GM18526 (cell line): ENCODE results near the gene MYH7B.

Experiments used
- POLR2A ChIP-seq: IDR thresholded peaks from 3 replicates; pipeline ENCODE4 v1.6.1; 2011; ENCODE audit not compliant: insufficient read length; ENCODE audit errors: extremely low read depth

The MYH7B gene

DNA sequence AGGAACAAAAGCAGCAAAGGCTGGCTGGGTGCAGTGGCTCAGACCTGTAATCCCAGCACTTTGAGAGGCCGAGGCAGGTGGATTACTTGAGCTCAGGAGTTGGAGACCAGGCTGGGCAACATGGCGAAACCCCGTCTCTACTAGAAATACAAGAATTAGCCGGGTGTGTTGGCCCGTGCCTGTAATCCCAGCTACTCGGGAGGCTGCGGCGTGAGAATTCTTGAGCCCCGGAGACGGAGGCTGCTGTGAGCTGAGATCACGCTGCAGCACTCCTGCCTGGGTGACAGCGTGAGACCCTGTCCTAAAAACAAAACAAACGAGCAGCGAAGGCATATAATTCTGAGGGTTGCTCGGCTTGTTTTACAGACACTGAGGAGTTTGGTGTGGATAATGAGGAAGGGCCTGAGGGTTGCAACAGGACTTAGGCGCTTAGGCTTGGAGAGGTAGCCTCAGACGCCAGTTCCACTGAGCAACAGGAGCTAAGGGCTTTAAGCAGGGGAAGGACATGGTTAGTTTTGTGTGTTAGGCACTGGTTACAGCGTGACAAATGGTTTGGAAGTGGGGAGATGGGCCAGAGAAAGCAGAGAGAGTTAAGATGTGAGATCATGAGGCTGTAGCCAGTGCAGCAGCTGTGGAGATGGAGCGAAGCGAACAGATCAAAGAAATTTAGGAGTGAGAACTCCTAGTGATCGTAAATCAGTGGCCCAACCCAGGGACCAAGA lies 1.2 kb downstream of the MYH7B start:
- TF ChIP-seq POLR2A, result no peak

DNA sequence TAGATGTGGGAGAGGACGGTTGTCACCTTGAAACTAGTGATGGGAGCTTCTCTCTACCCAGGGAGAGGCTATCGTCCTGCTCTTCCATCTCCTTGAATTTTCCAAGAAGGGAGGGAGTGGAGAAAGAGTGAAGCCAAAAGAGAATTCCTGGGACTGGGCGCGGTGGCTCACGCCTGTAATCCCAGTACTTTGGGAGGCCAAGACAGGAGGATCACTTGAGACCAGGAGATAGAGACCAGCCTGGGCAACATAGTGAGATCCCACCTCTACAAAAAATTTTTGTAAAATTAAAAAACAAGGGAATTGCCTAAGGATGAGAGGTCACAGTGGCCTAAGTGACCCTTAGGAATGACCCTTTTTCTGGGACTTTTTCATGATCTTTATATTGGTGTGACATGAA lies 8.8 kb downstream of the MYH7B start:
- TF ChIP-seq POLR2A, result no peak

DNA sequence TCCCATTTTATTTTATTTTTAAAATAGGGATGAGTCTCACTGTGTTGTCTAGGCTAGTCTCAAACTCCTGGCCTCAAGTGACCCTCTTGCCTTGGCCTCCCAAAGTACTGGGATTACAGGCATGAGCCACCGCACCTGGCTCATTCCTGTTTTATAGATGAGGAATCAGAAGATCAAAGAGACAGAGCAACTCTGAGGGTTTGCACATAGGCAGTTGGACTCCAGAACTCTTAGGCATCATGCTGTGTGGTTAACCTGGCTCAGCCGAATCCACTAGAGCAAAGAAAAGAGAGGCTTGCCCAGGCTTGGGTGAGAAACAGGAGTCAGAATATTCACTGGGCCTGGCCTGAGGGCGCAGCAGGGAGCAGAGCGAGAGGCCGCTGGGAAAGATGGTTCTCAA lies 9.4 kb downstream of the MYH7B start:
- TF ChIP-seq POLR2A, result no peak

DNA sequence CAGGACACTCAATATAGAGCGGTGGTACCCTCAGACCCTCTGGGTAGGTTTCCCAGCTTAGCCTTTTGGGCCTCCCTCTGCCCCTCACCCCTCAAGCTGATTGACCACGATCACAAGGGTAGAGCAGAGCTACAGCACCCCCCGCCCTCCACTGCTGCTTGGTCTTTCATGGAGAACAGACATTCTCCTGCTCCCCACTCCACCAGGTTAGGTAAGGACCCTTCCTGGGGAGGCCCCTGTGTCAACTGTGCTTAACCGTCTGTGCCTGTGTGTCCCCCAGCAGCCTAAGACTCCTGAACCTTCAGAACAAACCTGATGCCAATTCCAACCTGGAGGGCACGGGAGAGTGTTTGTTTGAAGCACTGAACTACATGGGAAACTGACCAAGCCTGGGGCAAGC lies 11.8 kb downstream of the MYH7B start:
- TF ChIP-seq POLR2A, result no peak

DNA sequence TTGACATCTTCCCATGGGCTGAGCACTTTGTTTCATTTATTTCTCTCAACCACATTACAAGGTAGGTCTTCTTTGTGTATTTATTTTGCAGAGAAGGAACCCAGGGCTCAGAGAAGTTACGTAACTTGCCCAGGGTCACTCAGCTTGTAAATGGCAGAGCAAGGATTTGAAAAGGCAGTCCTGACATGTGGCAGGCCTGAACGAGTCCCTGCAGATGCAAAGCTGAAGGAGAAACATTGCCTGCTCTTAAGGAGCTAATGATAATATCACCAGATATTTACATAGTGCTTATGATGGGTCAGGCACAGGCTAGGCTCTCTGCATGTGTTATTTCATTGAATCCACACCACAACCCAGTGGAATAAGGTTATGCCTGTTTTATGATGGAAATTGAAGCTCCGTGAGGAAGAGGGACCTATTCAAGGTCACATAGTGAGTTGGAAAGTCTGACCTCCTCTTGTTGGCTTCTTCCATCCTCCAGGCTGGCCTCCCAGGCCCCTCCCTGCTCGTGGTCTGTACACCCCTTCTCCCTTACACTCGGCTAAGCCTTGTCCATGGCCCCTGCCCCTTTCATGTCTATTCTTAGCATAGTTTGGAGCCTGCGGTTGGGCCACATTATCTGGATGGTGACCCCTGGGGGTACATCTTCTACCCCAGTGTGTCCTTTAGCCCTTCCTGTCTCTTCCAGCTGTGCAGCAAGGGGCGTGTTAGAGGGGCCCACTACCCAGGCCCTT lies 12.5 kb downstream of the MYH7B start:
- TF ChIP-seq POLR2A, result no peak

DNA sequence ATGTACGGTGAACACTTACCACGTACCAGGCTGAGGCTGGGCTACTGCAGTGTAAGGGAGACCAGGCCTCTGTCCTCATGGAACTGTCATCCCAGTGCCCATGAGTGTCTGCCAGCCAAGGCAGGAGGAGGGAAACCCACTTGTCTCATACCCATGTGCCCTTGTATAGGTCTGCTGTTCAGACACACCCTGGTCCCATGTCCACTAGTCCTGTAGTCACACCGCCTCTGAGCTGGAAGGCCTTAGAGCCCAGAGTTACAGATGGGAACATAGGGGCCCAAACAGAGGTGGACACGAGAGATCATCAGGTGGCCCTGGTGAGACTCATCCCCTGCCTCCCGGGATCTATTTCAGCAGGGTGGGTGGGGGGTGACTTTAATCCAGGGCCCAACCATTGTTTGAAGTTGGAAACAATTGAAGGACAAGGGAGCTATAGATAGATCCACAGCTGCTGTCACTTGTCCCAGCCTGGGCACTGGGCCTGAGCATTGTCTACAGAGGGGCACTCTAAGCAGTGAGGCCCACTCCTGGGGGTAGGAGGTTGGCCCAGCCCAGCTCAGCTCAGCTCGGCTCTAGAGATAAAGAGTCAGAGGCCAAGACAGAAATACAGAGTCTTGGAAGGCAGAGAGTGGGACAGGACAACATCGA lies 14.6 kb downstream of the MYH7B start:
- no peak for TF ChIP-seq POLR2A

DNA sequence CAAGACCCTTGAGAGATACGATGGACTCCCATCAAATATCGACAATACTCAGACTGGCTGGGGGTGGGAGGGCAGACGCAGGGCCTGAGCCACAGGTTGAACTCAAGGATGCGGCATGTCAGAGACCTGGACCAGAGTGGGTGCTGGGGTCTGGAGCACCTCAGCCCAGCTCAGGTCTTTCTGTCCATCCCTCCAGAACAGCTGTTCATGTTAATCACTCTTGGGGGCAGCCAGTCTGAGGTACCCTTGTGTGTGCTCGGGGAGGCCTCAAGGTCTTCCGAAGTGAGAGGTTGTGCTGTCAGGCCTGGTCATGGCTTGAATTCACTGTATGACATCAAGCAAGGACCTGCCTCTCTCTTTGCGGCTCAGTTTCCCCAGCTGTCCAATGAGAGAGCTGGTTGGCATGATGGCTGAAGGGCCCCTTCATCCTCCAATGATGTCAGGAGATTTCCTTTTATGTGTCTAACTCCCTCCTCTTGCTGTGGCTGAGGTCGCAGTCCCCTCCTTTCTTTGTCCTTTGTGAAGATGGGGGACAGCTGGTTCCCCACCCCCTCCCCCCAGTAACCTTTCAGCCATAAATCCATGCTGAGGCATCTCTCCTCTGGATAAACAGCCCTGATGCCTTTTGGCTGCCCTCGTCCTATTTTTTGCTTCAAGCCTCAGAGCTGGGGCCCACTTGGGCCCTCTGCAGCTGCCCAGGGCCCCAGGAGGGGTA lies 15.3 kb downstream of the MYH7B start:
- TF ChIP-seq POLR2A, result no peak

DNA sequence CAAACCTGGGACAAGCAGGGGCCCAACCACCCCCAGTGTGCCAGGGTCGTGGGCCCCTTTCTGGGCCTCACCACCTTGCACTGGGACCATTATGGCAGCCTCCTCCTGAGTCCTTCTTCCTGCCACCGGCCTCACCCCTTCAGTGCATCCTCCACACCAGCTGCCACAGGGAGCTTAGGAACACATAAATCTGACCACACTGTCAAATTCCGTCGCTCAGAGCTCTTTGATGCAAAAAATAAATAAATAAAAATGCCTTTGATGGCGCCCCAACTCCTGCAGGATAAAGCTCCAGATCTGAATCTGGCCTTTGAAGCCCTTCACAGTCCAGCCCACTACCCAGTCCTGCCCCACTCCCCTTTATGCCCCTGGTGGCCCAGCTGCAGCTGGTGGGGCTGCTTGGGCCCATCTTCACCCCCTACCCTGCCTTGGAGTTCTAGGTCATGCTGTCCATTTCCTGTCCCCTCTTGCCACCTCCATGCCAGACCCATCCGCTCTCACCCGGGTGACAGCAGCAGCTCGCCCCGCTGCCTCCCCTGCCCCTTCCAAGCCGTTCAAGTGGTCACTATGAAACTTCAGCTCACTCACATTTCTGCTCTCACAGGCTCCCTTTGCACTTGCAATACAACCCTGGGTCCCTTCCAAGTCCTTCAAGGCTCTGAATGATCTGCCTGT lies 16.0 kb downstream of the MYH7B start:
- TF ChIP-seq POLR2A, result no peak

DNA sequence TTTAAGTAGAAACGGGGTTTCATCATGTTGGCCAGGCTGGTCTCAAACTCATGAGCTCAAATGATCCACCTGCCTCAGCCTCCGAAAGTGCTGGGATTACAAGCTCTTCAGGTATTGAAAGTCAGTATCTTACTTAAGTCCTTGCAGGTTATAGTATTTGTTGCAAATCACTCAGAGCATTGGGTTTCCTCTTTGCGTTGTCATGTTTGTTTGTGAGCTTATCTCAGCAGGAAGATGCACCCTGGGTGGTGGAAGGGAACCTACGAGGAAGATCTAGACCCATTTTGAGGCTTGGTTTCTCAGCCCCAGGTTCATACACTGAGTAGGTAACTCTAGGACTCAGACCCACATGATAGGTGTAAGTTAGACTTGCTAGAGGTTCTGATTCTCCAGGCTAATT lies 18.6 kb downstream of the MYH7B start:
- no peak for TF ChIP-seq POLR2A

DNA sequence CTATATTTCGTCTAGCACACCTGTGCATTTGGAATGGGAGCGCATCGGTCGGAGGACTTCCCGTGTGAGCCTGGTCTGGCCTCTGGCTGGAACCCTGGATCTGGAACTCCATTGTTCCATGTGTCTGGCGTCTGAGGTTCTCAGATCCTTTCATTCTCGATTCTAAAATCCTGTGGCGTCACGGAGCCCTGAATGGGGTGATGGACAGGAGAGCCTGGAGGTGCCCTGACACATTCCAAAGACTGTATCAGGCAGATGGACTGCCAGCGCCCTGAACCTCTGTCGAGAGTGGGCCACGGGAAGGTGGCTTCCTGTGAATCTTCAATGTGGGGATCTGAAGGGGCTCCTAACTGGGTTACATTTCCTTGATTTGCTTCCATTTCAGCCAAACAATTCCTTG lies 20.6 kb downstream of the MYH7B start:
- TF ChIP-seq POLR2A, result no peak

DNA sequence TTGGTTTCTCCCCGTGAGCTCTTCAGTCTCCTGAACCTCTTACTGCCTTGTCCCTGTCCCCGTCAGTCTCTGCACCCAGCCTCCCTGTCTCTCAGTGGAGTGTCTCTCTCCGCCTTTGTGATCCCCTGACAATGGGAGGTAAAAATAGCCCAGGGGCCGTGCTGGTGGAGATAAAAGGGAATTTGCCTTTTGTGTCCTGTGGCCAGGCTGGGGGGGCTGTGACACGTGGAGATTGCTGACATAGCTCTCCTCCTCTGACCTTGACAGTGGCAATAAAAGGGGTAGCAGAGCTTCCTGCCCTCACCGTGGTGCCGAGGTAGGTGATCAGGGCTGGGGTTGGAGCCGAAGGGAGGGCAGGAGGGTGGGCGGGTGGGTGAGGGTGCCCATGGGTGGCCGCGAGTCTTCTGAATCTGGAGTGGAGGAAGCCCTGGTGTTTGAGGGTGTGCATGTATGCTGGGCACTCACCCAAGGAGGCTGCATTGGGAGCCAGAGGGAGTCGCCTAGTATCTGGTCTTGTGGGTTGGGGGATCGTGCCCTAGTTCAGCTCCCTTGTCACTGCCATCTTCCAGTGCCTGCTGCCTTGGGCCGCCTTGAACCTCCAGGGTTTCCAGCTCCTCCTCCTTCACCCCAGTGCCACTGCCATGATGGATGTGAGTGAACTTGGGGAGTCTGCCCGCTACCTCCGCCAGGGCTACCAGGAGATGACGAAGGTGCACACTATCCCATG lies 21.9 kb downstream of the MYH7B start:
- no peak for TF ChIP-seq POLR2A

DNA sequence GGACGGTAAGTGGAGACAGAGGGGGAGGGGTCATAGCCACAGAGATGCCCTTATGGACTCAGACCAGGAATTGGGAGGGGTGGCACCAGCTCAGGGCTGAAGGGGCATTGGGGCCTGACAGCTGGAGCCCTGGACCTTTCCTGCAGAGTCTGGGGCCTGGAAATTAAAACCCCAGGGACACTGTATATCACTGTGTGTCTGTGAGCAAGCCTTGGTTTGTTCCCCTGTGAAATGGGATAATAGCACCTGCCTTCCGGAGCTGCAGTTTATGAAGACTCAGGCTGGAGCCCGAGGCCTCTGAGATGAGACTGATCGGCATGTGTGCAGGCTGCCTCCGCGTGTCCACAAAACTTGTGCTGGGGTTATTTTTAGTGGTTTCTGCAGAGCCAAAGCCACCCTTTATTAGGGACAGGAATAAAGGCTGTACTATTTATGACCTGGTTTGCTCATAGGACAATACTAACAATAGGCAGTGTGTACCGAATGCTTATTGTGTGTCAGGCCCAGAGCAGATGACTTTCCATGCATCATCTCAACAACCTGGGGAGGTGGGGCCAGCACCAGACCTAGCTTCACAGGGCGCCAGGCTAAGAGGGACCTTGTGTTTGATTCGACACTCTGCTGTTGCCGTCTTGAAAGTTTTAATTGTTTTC lies 22.6 kb downstream of the MYH7B start:
- TF ChIP-seq POLR2A, result no peak

DNA sequence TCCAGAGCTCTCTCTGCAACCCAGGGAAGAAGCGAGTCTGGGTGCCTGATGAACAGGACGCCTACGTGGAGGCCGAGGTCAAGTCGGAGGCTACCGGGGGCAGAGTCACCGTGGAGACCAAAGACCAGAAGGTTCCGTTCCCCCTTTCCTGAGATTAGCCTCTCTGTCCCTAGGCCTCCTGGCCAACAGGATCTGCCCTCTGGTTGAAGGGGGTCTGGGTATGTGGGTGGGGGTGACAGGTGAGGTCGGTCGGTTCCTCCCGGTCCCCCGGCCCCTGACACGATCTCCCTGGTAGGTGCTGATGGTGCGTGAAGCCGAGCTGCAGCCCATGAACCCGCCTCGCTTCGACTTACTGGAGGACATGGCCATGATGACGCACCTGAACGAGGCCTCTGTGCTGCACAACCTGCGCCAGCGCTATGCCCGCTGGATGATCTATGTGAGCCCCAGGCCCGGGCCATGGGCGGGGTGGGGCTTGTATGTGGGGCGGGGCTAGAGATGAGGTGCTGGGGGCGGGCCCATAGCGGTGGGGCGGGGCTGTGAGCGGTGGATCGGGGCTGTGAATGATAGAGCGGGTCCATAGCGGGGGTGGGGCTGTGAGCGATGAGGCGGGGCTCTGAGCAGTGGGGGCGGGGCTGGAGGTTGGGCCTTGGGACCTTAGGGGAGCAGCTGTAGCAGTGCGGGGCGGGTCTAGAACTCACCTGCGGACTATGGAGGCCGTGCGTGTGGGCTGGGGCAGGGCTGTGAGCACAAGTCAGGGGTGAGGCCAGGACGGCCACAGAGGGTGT lies 23.9 kb downstream of the MYH7B start:
- no peak for TF ChIP-seq POLR2A
